Left forelimb (tissue), 1 donor: ENCODE results near the gene C4orf33.
"Not testable (repeated sequence)": the region's sequence is repeated elsewhere in the genome, so short reads cannot be mapped to it uniquely, and the experiment has no call there.

ENCODE experiments used
- DNase-seq: peaks from one replicate; pipeline ENCODE4 v3.0.0-alpha.2; 2018; ENCODE audit warnings: low spot score

Gene C4orf33, protein sequence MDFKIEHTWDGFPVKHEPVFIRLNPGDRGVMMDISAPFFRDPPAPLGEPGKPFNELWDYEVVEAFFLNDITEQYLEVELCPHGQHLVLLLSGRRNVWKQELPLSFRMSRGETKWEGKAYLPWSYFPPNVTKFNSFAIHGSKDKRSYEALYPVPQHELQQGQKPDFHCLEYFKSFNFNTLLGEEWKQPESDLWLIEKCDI

DNA sequence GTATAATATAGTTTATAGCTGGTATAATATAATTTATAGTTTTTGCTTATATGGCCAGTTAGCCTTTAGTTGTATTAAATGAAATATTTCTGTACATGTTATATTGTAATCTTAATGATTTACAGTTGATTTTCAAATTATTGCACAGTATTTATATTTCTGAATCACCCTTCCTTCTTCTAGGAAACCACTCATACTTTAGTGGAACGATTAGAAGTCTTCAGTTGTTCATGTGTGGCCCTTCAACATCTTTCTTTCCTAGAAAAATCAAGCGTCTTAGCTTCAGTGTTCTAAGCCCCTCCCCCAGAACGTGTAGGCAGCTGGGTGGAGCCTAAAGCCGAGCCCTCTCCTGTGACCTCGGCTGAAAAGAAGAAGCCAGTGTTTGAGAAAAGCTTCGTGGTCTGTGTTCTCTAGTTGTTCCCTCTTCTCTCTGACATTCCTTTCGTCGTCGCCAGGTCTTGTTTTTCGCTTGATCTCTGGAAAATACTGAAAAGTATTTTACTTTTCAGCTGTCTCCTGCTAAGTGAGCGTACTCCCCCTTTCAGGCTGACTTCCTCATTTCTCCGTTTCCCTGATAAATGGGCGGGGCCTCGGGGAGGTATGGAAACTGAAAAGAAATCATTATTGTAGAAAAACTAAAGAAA lies at the start of gene C4orf33:
TSS of gene C4orf33 (plus strand) at position 342 of the 644 bp plus-strand sequence. CDS start 6,459 bp downstream, outside the sequence.
- DNase-seq, result peak; percentile 66

DNA sequence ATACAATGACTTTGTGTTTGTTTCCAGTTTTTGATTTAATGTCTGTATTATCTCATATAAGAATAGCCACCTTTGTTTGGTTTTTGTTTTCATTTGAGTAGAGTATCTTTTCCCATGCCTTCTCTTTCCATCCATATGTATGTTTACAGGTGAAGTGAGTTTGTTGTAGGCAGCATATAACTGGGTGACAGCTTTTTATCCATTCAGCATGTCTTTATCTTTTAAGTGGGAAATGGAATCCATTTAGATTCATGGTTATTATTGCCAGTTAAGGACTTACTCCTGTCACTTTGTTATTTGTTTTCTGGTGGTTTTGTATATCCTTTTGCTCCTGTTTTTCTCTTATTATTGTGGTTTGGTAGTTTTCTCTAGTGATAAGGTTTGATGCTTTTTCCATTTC lies 36.9 kb upstream of the C4orf33 start:
- no peak for DNase-seq

GRCh38 chr4:129062580-129062979 lies 33.4 kb upstream of the C4orf33 start:
- DNase-seq, result no peak

GRCh38 chr4:129063640-129064039 lies 32.3 kb upstream of the C4orf33 start:
- DNase-seq, result no peak

- DNase-seq, result no peak
Observed at GRCh38 chr4:129064717-129065116, 31.2 kb upstream of the C4orf33 start.

DNA sequence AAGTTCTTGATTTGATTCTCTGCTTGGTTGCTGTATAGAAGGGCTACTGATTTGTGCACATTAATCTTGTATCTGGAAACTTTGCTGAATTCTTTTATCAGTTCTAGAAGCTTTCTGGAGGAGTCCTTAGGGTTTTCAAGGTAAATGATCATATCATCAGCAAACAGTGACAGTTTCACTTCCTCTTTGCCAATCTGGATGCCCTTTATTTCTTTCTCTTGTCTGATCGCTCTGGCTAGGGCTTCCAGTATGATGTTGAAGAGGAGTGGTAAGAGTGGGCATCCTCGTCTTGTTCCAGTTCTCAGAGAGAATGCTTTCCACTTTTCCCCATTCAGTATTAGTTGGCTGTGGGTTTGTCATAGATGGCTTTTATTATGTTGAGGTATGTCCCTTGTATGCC lies 26.4 kb upstream of the C4orf33 start:
- not testable (repeated sequence) for DNase-seq

DNA sequence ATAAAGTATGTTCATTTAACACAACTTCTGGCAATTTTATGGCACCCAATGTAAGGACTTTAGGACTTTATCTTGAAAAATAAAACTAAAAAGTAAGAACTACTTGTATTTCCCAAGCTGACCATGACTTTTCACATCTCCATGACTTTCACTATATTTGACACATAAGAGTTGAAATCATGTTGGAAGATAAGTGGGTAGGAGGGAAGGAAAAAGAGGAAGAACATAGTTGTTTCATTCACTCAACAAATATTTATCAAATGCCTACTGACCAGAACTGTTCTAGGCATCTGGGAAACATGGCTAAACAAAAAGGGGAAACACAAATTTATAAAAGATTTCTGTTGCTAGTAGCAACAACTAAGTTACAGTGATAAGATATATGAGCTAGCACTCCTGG lies 18.6 kb upstream of the C4orf33 start:
- no peak for DNase-seq

GRCh38 chr4:129080129-129080528 lies 15.8 kb upstream of the C4orf33 start:
- DNase-seq, result no peak

DNA sequence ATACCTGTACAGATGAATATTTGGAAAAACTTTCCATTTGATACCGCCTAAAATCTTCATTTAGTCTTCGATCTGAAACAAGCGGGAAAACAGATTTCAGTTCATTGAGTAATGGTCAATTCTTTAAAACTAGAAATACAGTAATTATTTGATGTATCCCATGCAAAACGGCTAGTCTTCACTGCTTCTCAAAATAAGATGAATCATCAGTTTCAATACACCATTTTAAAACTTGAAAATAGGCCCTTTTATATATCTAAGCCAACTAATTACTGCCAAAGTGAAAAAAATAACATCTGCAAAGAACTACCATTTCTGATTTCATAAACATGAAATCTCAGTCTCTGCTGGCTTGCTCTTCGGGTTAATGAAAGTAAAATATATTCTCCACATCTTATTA lies 13.7 kb upstream of the C4orf33 start:
- no peak for DNase-seq

DNA sequence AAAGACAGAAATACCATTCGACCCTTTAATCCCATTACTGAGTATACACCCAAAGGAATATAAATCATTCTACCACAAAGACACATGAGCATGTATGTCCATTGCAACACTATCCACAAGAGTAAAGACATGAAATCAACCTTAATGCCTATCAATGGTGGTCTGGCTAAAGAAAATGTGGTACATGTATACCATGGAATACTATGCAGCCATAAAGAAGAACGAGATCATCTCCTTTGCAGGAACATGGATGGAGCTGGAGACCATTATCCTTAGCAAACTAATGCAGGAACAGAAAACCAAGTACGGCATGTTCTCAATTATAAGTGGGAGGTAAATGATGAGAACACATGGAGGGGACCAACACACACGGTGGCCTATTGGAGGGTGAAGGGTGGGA lies 10.5 kb upstream of the C4orf33 start:
- no peak for DNase-seq

DNA sequence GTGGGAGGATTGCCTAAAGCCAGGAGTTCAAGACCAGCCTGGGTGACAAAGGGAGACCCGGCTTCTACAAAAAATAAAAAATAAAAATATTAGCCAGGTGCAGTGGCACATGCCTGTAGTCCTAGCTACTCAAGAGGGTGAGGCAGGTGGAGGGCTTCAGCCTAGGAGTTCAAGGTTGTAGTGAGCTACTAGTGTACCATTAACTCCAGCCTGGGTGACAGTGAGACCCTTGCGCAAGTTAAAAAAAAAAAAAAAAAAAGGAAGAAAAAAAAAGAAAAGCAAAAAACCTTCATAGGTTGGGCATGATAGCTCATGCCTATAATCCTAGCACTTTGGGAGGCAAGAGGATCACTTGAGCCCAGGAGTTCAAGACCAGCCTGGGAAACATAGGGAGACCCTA lies 8.4 kb upstream of the C4orf33 start:
- no peak for DNase-seq

- DNase-seq, result no peak
Observed at GRCh38 chr4:129092631-129093190, 3.2 kb upstream of the C4orf33 start.

DNA sequence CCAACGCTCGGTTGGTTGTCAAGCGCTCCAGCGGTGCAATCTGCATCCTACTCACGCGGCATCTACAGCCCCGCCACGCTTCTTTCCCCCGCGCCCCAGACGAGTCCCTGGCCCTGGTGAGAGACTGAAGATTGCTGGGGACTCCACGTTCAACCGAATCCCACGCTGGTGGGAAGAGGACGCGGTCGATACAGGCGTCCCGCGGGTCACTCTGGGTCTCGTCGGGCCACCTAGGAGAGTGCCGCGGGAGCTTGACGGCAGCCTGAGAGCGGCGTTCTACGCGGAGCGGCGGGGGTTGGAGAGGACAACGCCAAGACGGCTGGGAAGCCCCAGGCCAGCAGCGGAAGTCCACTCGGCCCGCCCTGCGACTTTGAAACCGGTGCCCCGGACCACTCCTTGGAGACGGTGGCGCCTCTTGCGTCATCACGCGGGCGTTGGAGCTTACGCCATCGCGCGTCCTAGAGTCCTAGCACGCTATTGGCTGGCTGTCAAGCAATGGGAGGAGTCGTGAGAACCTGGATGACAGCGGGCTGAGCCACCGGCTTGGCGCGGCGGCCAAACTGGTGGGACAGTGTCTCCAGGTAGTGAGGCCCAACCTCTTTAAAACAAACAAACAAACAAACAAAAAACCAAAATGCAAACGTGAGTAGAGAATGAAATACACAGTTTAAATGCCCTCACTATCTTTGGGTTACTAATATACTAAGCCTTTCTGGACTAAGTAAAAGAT lies 2.6 kb upstream of the C4orf33 start, which contains the start of gene SCLT1:
TSS of gene SCLT1 (minus strand) at position 349 of the 730 bp plus-strand sequence. CDS start 436 bp downstream, outside the sequence.
- peak; percentile 99 for DNase-seq

GRCh38 chr4:129094347-129094746 lies 1.6 kb upstream of the C4orf33 start:
- no peak for DNase-seq

GRCh38 chr4:129098531-129099001 lies 2.6 kb downstream of the C4orf33 start:
- no peak for DNase-seq

GRCh38 chr4:129109965-129110824 lies 14.2 kb downstream of the C4orf33 start:
- DNase-seq, result no peak

- no peak for DNase-seq
Observed at GRCh38 chr4:129110931-129111330, 15.0 kb downstream of the C4orf33 start.

GRCh38 chr4:129111919-129112318 lies 16.0 kb downstream of the C4orf33 start:
- DNase-seq, result no peak

DNA sequence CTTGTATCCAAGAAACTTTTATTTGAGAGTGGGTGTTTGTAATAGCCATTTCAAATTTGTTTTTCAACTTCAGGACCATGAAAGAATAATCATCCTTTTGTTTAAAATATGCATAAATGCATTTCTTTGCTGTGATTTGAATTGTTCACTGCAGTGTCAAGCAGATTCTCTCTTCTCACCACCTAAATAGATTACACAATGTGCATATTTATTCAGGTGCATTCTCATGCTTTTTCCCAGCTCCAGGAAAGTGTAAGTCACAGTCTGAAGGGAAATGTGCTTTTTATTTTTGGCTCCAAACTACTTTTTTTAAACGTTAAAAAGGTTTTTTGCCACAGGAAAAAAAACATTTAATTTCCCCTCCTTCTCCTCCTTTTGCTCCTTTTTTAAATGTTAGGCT lies 17.5 kb downstream of the C4orf33 start:
- DNase-seq, result no peak

GRCh38 chr4:129113919-129114318 lies 18.0 kb downstream of the C4orf33 start:
- no peak for DNase-seq

DNA sequence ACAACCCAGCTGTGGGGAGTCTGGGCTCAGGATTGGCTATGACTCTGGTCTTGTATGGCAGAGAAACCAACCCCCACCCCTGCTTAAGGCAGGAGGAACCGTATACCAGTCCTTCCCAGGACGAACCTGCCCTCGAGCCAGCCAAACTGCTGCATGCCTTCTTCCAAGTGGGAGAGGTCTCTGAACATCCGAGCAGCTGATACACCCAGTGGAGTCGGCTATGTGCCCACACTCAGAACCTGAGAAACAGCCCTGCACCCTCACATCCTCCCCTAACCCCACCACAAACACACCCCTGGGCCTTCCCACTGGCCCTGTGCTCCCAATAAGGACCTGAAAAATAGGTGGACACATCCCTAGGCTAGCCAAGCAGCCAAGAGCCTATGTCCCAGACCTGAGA lies 21.8 kb downstream of the C4orf33 start:
- DNase-seq, result no peak

- not testable (repeated sequence) for DNase-seq
Observed at GRCh38 chr4:129126614-129127013, 30.7 kb downstream of the C4orf33 start.
